CD4-positive, alpha-beta T cell treated with Interleukin-4 for 4 hours (primary cell): ENCODE data around the gene COTL1.
"Not testable (repeated sequence)": the region's sequence is repeated elsewhere in the genome, so short reads cannot be mapped to it uniquely, and the experiment has no call there.

Experiments used
- DNase-seq: peaks from one replicate; pipeline ENCODE4 v3.0.0-alpha.2; 2020

COTL1 gene

DNA sequence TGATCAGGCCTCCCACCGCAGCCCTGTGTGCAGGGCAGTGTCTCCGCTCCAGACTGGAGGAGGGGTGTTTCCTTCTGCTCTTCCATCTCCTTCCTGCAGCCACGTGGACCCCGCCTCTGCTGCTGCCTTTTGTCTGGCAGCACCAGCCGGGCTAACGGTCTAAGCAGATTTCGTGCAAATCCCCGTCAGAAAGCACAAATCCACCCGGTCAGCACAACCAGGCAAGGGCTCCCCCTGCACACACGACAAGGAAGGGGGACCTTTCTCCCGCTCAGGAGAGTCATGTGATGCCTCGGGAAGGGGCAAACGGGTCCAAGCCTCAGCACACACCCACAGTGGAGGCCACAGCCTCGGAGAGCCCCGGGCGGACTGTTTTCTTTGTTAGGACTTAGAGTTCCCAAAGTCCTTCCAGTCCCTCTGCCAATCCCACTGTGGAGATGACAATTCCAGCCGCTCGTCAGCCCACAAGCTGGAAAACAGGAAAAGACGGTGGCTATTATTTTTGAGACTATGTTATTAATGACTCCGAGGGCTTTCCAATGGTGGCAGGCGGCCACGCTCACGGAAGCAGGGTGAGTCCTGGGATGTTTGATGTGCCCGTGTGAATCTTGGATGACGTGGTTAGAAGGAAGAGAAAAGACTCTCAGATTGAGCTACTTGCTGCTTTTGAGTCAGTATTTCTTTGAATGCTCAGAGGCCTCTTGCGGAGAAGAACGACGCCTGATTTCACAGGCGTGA is 90.9 kb downstream of the COTL1 start:
- no peak for DNase-seq

- DNase-seq = not testable (repeated sequence)
Measured at GRCh38 chr16:84524941-84525581, 92.8 kb downstream of the COTL1 start.

DNA sequence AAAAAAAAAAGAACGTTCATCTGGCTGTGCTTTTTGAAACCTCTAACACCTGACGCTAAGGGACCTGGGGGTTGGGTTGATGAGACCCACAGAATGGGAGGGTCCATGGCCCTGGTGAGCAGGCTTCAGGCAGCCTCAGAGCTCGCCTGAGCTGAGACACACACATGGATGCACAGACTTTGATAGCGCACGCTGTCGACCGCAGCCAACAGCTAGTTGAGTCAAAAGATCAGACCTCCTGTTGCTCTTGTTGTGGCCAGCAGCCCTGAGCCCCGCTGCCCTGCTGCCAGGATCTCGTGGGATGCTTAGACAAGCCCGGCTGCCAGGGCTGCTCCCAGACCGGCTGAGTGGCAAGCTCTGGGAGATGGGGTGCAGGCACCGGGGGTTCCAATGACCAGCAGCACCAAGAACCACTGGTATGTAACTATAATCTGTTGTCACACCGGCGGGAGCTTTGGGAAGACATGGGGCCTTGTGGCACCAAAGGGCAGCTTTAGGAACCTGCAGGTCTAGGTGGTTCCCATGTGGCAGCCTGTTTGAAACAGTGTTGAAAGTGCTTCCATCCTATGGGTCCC is 93.4 kb downstream of the COTL1 start:
- no peak for DNase-seq

DNA sequence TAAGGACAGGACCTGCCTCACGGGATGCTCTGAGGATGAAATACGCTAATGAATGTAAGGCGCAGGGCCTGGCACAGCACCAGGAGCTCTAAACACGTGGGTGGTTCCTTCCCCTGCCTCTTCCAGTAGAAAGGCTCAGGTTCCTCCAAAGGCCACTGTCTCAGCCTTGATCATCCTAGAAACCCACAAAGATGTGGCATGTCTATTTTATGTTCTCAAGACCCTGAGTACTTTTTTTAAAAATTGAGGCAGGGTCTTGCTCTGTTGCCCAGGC is 96.4 kb downstream of the COTL1 start:
- no peak for DNase-seq

DNA sequence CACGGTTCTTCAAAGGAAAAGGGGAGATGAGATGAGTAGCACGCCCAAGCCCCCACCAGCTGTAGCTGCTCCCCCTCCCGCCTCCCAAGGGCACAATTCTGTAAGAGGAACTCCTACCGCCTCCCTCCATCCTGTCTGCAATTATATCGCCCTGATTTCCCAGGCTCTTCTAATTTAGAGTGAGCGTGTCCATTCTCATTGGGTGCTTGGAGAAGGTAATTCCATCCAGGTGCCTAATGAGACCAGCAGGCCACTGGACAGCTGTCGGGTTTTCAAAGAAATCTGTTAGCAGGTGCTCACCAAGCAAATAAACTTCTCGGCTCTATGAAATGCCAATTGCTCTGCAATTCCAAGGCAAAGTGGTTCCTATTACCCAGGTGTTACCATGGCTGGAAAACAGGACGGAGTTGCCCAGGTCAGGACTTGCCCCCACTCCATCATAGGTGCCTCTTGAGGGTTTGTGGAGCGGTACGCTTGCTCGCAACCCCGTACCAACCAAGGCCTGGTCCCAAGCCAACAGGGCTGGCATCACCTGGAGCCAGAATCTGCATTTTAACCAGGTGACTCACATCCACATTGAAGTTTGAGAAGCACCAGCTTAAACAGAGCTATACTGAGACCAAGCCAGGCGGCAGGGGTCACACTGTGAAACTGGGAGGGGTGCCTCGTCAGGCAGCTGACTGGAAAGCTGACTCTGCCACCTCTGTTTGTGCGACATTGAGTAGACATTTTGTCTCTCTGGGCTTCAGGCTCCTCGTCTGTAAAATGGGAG is 97.0 kb downstream of the COTL1 start:
- no peak for DNase-seq

GRCh38 chr16:84519855-84520254 is 98.0 kb downstream of the COTL1 start:
- DNase-seq = no peak

DNA sequence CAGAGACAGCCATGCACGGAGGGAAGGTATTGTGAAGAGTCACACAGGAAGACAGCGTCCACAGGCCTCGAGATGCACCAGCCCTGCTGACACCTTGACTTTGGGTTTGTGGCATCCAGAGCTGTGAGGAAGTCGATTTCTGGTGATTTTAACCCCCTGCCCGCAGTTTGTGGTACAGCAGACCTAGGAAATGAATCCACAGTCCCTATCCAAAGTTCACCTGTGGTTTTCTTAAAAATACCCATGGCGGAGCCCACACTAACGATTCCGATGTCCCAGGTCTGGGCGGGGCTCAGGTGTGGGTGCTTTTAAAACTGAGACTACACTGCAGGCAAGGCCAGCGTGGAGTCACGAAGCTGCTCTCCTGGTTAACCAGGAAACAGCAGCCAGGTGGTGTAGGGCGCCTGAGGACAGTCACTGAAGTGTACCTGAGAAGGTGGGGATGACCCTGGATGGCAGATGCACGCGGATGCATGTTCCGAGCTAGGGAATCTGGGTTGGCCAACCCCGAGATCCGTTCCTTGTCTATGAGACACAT is 99.0 kb downstream of the COTL1 start:
- peak; percentile 72 for DNase-seq

- DNase-seq = not testable (repeated sequence)
Measured at GRCh38 chr16:84518220-84518619, 99.7 kb downstream of the COTL1 start.

DNA sequence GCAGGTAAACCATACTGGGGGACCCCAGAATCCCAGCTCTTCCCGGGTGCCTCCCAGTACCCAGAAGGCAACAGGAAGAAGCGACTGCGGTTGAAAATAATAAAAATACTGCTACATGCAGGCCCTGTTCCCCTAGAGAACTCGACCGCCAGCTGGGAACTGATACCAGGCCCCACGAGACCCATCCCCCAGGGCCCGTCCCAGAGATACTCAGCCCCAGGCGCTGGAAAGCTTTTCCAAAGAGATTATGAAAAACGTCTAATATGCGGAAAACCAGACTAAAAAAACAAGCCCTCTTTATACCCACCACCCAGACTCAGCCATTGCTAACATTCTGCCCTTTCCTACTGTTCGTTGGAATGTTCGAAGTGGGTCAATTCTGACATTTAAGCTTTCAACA is 100.5 kb downstream of the COTL1 start:
- DNase-seq = no peak
